GM18867 (cell line): ENCODE results near the gene SYNE2.
"Not testable (repeated sequence)": the region's sequence is repeated elsewhere in the genome, so short reads cannot be mapped to it uniquely, and the experiment has no call there.

Experiments
- ATAC-seq: cut with Tn5 transposase; IDR thresholded peaks from one replicate; pipeline ENCODE4 v1.9.1; 2021; ENCODE audit warnings: mild to moderate bottlenecking, moderate library complexity; ENCODE audit not compliant: unreplicated experiment

SYNE2 gene

DNA sequence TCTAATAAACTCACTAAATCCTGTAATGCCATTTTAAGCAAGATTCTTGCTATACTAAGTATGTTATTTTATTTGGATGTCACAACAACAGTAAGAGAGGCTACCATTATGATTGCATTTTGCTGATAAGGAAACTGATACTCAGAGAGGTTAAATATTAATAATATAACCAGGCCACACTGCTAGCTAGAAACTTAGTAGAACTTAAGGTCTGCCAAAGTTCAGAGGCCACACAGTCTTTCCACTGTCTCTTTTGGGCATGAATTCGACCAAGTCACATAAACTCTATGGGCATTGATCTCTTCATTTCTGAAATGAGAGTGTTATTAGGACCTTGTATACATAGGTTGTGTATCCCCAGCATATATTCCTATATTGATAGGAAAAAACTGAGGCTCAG is 147.9 kb downstream of the SYNE2 start:
- ATAC-seq: no peak

DNA sequence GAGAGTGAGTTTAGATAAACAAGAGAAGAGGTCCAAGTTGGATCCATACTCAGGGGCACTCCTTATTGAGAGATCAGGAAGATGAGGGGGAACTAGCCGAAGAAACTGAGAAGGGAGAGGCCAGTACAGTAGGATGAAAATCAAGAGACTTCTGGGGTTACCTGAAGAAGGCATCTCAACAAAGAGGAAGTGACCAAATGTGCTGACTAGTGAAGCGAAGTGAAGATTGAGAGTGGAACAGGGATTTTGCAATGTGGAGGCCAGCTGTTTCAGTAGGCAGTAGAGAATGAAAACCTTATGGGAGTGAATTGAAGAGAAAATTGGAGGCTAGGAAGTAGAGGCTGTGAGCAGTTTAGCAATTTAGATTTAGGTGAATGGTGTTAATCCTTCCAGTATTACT is 153.0 kb downstream of the SYNE2 start:
- no peak for ATAC-seq

DNA sequence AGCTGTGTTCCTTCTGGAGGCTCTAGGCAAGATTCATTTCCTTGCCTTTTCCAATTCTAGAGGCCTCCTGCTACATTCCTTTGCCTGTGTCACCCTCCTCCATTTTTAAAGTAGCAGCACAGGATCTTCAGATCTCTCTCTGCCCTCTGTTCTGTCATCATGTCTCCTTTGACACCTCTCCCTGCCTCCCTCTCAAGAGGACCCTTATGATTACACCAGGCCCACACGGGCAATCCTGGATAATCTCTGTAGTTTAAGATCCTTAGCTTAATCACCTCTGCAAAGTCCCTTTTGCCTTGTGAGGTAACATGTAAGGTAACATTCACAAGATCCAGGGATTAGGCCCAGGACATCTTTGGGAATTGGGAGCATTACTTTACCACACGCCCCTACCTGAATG is 155.2 kb downstream of the SYNE2 start:
- ATAC-seq: no peak

DNA sequence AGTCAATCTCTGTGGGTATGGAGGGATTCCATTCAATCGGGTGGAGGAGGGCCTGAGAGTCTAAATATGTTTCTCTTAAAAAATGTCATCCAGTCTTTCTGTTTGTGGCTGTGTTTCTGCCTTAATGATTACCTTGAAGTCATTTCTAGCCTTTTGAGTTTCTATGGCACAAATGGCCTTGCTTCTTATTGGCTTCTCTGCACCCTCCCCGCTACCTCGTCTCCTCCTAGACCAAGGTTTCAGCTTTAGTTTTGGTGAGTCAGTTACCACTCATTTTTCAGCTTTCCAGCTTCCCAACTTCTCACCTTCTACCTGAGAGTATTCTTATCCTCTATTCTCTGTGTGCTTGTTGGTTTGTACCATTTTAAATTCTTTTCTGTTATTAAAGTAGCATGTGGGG is 159.2 kb downstream of the SYNE2 start:
- no peak for ATAC-seq

DNA sequence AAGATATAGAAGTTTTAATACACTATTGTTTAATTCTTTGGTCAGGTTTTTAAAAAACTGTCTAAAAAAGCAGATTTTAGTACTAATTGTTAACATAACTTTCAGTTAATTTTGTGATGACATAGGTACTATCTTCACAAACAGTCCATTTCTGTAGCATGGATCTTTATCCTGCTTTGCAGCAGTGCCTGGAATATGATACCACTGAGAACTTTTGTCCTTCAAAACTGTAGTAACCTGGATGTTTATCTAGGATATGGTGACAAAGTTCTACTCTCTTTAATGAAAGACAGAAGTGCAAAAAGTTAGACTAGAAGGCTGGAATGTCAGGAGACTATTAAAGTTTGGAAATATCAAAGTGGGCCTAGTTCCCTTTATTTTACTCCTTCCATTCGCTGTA is 159.9 kb downstream of the SYNE2 start:
- ATAC-seq: no peak

DNA sequence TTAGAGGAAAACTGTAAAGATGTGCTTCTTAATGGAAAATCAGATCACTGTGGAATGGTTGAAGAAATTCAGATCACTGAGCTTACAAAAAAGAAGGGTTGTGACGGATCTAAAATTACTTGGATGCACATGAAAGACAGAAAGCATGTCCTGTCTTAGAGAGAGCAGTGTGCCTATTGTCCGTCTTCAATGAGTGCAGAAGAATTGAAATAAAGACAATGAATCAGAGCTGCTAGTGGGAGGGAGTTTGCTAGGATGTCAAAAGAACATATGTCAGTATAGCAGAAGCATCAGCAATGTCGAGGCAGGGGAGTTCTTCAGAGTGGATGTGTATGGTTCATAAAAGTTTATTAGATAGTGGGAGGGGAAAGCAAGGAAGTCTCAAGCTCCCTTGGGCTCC is 172.7 kb downstream of the SYNE2 start:
- no peak for ATAC-seq

DNA sequence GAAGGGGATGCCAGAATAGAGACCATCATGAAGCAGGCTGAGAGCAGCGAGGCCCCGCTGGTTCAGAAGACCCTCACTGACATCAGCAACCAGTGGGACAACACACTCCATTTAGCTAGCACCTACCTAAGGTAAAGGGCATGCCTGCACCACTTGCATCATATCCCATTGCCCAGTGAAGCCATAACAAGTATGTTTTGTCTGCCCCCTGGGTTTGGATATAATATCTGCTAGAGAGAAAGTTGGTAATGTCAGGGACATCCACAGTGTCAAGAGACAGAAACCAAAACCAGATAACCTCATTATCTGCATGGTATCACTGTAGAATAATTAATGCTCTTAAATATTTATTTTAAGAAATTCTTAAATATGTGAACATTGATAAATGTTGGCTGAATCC is 173.8 kb downstream of the SYNE2 start:
- no peak for ATAC-seq

DNA sequence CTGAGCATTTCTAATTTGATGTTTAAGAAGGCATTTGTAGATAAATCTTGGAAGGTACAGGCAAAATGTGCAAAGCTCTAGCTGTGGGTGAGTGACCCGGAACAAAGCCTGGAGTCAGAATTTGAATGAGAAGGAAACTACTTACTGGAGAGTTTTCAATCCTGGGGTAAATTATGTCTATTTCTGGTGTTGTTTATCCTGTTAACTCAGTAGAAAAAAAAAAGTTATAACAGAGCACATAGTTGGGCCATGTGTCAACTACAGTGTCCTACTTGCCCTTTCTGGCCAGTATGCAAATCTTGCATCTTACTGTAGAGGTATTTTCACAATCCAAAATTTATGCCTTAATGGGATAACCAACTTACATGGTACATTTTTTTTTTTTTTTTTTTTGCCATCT is 182.3 kb downstream of the SYNE2 start:
- no peak for ATAC-seq

DNA sequence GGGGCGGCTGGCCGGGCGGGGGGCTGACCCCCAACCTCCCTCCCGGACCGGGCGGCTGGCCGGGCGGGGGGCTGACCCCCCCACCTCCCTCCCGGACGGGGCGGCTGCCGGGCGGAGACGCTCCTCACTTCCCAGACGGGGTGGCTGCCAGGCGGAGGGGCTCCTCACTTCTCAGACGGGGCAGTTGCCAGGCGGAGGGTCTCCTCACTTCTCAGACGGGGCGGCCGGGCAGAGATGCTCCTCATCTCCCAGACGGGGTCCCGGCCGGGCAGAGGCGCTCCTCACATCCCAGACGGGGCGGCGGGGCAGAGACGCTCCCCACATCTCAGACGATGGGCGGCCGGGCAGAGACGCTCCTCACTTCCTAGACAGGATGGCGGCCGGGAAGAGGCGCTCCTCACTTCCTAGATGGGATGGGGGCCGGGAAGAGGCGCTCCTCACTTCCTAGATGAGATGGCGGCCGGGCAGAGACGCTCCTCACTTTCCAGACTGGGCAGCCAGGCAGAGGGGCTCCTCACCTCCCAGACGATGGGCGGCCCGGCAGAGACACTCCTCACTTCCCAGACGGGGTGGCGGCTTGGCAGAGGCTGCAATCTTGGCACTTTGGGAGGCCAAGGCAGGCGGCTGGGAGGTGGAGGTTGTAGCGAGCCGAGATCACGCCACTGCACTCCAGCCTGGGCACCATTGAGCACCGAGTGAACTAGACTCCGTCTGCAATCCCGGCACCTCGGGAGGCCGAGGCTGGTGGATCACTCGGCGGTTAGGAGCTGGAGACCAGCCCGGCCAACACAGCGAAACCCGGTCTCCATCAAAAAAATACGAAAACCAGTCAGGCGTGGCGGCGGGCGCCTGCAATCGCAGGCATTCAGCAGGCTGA is 185.3 kb downstream of the SYNE2 start:
- ATAC-seq: not testable (repeated sequence)

DNA sequence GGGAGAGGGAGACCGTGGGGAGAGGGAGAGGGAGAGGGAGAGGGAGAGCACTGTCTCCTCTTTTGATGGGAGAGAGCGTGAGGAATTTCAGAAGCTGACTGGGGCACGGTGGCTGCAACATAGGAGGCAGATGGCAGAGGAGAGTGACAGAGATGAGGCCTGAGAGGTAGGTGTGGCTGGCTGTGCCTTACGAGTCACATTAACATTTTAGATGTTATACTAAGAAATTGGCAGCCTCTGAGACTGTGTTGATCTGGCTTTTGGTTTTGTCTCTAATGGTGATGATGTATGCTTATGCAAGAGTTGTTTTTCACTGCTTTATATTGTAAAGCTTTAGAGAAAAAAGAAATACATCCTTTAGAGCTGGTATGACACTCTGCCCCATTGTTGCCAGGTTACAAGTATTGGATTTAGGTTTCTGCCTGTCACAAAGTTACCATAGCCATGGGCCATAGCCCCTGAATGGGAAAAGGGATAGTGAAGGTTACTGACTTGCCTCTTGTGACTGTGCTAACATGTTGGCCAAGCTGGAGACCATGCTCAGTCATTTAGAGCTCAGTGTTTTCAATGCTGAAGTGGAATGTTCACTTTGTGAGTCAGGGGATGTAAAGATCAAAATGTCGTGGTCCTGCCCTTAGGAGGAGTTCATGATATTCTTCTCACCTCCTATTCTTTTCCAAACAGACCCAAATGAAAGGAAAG is 186.2 kb downstream of the SYNE2 start:
- ATAC-seq: no peak

DNA sequence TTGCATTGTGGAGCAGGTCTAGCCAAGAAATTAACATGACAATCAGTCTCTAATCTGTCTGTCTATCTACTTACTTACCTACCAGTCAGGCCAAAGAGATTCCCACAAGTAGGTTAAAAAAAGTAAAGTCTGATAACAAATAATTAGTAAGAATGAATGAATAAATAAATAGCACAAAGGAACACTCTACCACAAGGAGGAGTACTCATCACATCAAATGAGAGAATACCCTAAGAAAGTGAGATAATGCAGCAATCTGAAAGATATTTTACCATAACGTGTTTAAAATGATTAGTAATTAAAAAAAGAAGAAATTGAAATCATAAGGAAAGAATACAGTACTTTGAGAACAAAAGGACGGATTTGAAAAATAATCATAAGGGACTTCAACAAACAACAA is 187.2 kb downstream of the SYNE2 start:
- no peak for ATAC-seq

DNA sequence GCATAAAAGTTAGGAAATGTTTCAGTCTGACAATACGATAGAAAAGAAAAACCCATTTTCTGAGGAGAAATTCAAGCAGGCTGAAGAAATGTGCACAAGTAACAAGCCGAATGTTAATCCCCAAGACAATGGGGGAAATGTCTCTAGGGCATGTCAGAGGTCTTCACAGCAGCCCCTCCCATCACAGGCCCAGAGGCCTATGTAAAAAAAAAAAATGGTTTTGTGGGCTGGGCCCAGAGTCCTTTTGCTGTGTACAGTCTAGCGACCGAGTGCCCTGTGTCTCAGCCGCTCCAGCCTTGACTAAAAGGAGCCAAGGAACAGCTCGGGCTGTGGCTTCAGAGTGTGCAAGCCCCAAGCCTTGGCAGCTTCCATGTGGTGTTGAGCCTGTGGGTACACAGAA is 190.5 kb downstream of the SYNE2 start:
- not testable (repeated sequence) for ATAC-seq

DNA sequence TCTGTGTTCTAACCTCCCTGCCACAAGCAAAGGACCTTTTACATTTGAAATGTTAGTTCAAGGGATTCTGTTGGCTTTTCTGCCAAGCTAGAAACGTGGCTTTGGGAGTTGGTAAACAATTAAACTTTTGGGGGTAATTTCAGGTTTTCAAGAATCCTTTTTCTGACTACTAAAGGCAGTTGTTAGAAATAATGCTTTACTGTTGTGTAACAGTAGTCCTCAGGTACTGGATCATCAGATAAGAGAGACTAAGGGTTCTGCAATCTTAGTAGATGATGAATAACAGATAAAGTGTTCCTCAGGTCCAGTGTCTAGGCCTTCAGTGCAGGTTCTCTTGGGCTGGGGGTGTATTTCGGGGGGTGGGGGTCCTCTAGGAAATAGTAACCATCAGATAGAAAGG is 192.3 kb downstream of the SYNE2 start:
- ATAC-seq: no peak

DNA sequence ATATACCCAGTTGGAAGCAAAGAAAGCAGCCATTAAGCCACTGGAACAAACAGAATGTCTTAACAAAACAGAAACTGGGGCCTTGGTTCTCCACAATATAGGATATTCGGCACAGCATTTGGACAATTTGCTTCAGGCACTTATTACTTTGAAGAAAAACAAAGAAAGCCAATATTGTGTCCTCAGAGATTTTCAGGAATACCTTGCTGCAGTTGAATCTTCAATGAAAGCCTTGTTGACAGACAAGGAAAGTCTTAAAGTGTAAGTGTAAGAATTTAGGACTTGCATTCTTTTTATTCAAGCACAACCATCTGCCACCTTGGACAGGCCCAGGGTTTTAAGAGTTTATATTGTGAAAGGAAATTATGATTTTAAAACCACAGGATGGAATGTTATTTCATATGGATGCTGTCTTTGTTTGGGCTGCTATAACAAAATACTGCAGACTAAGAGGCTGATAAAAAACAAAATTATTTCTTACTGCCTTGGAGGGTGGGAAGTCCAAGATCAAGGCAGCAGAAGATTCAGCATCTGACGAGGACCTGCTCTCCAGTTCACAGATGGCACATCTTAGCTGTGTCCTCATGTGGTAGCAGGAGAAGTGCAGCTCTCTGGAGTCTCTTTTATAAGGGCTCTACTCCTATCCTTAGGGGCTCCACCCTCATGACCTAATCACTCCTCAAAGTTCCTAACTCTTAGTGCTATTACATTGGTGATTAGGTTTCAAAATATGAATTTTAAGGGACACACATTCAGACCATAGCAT is 197.0 kb downstream of the SYNE2 start:
- ATAC-seq: no peak

DNA sequence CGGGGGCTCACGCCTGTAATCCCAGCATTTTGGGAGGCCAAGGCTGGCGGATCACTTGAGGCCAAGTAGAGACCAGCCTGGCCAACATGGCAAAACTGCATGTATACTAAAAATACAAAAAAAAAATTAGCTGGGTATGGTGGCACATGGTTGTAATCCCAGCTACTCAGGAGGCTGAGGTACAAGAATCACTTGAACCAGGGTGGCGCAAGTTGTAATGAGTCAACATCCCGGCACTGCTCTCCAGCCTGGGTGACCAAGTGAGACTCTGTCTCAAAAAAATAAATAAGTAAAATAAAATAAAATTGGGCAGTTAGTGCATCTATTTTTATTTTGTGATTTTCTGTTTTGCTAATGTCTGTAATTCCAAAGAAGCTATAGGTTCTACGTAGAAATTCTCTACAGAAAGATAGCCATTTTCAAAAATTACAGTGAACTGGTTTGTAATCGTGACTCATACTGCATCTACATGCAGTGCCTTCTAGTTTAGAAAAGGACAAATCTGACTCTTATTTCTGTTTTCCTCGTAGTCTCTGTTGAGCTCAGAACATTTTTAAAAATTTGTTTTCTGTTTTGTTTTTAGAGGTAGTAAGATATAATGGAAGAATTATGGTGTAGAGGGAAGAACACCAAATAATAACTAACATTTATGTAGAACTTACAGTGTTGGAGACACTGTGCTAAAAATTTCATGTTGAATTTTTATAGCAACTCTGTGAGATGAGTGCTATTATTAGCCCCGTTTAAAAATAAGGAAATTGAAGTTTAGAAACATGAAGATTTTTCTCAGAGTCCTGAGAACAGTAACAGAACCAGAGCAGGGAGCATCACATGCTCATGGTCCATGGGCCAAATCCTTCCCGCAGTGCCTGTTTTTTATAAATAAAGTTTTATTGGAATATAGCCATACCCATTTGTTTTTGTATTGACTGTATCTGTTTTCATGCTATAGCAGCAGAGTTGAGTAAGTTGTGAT is 201.2 kb downstream of the SYNE2 start:
- no peak for ATAC-seq

DNA sequence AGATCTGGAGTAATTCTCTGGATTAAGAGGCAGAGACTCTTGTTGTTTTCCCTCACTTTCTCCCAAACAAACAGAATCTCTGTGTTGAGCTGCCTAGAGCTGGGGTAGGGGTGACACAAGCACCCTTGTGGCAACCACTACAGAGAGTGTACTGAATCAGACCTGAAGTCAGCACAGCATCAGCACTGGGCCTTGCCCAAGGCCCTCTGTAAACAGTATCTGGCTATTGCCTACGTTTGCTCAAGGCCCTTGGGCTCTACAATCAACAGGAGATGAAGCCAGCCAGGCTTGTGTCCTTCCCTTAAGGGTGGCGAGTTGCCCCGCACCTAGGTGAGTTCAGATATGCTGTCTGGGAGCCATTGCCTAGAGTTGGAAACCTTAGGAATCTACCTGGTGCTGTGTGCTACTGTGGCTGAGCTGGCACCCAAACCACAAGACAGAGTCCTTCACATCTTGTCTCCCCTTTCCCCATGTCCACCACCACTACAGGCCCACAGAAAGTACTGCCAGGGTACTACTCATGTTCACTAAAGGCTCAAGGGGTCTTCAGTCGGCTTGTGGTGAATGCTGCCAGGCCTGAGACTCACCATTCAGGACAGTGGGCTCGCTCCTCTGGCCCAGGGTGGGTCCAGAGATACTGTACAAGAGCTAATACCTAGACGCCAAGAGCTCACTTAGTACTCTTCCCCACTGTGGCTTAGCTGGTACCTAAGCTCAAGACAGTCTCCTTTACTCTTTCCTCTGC is 206.8 kb downstream of the SYNE2 start:
- ATAC-seq: no peak

DNA sequence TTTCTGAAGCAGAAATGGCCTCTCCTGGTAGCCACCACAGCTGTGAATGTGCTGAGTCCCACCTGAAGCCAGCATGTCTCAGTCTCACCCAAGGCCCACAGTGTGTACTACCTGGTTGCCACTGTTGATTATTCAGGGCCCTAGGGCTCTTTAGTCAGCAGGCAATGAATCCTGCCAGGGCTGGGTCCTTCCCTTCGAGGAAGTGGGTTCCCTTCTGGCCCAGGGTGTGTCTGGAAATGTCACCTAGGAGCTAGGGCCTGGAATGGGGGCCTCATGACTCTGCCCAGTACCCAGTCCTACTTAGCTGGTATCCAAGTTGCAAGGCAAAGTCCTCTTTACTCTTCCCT is 207.4 kb downstream of the SYNE2 start:
- no peak for ATAC-seq

DNA sequence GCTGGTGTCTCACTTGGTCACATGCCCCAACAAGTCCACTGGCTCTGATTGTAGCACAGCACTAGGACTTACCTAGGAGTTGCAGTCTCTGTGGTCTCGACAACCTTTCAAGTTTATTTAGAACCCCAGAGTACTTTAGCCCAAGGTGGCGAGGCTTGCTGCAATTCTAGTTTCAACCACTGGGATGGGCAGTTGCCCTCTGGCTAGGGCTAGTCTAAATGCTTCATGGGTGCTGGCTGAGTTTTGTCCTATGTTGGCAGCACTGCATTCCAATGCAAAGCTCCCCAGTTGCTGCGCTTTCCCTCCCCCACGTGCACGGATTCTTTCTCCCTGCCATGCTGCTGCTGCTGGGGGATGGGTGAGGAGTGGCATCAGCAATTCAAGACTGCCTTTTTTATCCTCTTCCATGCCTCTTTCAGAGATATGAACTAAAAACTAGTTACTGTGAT is 207.9 kb downstream of the SYNE2 start:
- no peak for ATAC-seq

DNA sequence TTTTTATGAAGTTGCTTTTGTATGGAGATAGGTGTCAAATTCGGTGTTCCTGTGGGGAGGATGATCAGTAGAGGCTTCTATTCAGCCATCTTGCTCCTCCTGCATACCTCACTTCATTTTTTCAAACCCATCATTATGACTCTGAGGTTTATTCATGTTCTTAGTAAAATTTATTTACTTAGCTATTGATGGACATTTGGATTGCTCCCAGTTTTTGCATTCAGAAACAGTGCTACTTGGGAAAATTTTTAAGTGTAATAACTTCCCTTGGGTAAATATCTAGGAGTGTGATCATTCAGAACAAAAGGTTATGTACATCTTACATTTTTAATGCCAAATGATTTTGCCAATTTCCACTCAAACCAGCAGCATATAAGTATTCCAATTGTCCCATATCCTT is 208.3 kb downstream of the SYNE2 start:
- no peak for ATAC-seq

DNA sequence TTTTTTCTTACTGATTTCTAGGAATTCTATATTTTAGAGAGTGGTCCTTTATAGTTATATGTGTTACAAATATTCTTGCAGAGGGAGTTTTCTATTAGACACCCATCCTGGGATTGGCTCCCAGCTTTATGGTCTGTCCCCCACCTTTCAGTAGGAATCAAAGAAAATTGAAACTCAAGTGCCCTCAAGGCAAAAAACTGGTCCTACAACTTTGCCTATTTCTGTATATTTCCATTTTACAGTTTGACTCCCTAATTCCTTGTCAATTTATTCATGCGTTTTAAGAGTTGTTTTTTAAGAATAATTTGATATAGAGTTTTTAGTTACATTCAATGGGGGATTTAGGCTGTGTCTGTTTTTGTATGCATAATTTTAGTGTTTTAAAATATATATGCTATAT is 208.9 kb downstream of the SYNE2 start:
- ATAC-seq: no peak
